Measurements from ENCODE around the gene TAS2R43.

Gene TAS2R43

GRCh38 chr12:11136075-11136474 lies 44.0 kb upstream of the TAS2R43 start (continued):
- TF ChIP-seq ZSCAN4 (tag by site-specific recombination; IDR thresholded peaks at IDR 0.05): no peak

- H3K27ac ChIP-seq (ENCODE audit: extremely low read depth, low read depth, low read length): no peak within 1 kb of the TSS
- H3K4me1 ChIP-seq (ENCODE audit: control insufficient read depth, insufficient read depth, low read length): peaks cover 2% of the 10 kb centered on the region; the same call in 1 of the 2 replicates
- no peaks in the 10 kb centered on the region for H3K9me3 ChIP-seq (ENCODE audit: control insufficient read depth, insufficient read depth, low read depth, low read length)
- TF ChIP-seq, protein P1, sequence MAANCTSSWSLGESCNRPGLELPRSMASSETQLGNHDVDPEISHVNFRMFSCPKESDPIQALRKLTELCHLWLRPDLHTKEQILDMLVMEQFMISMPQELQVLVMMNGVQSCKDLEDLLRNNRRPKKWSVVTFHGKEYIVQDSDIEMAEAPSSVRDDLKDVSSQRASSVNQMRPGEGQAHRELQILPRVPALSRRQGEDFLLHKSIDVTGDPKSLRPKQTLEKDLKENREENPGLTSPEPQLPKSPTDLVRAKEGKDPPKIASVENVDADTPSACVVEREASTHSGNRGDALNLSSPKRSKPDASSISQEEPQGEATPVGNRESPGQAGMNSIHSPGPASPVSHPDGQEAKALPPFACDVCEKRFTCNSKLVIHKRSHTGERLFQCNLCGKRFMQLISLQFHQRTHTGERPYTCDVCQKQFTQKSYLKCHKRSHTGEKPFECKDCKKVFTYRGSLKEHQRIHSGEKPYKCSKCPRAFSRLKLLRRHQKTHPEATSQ (tag by site-specific recombination; IDR thresholded peaks at IDR 0.05): no peak
- TF ChIP-seq ZNF580 (tag by site-specific recombination; IDR thresholded peaks at IDR 0.05) (no peak), ZNF514 (tag by site-specific recombination; IDR thresholded peaks at IDR 0.05) (no peak), ZNF660 (tag by site-specific recombination; IDR thresholded peaks at IDR 0.05) (no peak), ZNF324 (tag by site-specific recombination; IDR thresholded peaks at IDR 0.05) (no peak), ZNF549 (tag by site-specific recombination; IDR thresholded peaks at IDR 0.05) (no peak), ZNF473 (tag by site-specific recombination; IDR thresholded peaks at IDR 0.05) (no peak), CTCF (tag by site-specific recombination; IDR thresholded peaks at IDR 0.05) (no peak)
- TF ChIP-seq, protein P2, sequence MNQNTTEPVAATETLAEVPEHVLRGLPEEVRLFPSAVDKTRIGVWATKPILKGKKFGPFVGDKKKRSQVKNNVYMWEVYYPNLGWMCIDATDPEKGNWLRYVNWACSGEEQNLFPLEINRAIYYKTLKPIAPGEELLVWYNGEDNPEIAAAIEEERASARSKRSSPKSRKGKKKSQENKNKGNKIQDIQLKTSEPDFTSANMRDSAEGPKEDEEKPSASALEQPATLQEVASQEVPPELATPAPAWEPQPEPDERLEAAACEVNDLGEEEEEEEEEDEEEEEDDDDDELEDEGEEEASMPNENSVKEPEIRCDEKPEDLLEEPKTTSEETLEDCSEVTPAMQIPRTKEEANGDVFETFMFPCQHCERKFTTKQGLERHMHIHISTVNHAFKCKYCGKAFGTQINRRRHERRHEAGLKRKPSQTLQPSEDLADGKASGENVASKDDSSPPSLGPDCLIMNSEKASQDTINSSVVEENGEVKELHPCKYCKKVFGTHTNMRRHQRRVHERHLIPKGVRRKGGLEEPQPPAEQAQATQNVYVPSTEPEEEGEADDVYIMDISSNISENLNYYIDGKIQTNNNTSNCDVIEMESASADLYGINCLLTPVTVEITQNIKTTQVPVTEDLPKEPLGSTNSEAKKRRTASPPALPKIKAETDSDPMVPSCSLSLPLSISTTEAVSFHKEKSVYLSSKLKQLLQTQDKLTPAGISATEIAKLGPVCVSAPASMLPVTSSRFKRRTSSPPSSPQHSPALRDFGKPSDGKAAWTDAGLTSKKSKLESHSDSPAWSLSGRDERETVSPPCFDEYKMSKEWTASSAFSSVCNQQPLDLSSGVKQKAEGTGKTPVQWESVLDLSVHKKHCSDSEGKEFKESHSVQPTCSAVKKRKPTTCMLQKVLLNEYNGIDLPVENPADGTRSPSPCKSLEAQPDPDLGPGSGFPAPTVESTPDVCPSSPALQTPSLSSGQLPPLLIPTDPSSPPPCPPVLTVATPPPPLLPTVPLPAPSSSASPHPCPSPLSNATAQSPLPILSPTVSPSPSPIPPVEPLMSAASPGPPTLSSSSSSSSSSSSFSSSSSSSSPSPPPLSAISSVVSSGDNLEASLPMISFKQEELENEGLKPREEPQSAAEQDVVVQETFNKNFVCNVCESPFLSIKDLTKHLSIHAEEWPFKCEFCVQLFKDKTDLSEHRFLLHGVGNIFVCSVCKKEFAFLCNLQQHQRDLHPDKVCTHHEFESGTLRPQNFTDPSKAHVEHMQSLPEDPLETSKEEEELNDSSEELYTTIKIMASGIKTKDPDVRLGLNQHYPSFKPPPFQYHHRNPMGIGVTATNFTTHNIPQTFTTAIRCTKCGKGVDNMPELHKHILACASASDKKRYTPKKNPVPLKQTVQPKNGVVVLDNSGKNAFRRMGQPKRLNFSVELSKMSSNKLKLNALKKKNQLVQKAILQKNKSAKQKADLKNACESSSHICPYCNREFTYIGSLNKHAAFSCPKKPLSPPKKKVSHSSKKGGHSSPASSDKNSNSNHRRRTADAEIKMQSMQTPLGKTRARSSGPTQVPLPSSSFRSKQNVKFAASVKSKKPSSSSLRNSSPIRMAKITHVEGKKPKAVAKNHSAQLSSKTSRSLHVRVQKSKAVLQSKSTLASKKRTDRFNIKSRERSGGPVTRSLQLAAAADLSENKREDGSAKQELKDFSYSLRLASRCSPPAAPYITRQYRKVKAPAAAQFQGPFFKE (tag by site-specific recombination; IDR thresholded peaks at IDR 0.05; ENCODE audit: borderline replicate concordance): no peak
- H3K4me3 ChIP-seq (ENCODE audit: low read depth, low read length): no peak within 1 kb of the TSS
- POLR2A ChIA-PET: no interaction called here
- CTCF ChIA-PET: no interaction called here
- no peaks in the 10 kb centered on the region for H3K36me3 ChIP-seq (ENCODE audit: control insufficient read depth in 2 of 2, insufficient read depth in 1 of 2, low read length in 2 of 2)
These were observed 42.2 kb upstream of the TAS2R43 start, which contains the start of gene TAS2R30 for GRCh38 chr12:11134305-11134704. Gene TAS2R30 (minus strand): TSS chr12:11134644. CDS start chr12:11134244, 400 bp downstream.

DNA sequence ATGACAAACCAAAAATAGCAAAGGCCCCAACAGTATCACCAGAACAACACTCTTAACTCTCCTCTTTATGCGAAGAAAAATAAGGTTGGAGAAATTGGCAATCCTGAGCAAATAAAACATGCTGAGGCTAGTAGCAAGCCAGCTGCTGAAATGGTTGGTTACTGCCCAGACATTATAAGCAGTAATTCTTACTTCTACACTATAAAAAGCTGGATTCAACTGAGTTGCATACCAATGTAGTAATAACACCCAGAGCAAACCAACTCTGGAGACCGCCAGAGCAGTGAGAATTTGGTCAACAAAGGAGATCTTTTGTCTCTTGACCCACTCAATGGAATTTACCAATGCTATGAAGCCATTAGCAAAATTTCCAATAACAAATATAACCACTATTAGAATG lies 41.7 kb upstream of the TAS2R43 start:
- H3K4me3 ChIP-seq (ENCODE audit: low read depth, low read length): no peak overlapping the region
- no peaks in the 10 kb centered on the region for H3K36me3 ChIP-seq (ENCODE audit: control insufficient read depth in 2 of 2, insufficient read depth in 1 of 2, low read length in 2 of 2)
- ChIA-PET CTCF (no interaction called here), POLR2A (no interaction called here)
- no peak overlapping the region for H3K27ac ChIP-seq (ENCODE audit: extremely low read depth, low read depth, low read length)
- peaks cover 2% of the 10 kb centered on the region; the same call in 1 of the 2 replicates for H3K4me1 ChIP-seq (ENCODE audit: control insufficient read depth, insufficient read depth, low read length)
- no peaks in the 10 kb centered on the region for H3K9me3 ChIP-seq (ENCODE audit: control insufficient read depth, insufficient read depth, low read depth, low read length)
- no peak for TF ChIP-seq ZNF600 (tag by site-specific recombination; IDR thresholded peaks at IDR 0.05)
- TF ChIP-seq ZNF2 (tag by site-specific recombination; IDR thresholded peaks at IDR 0.05): no peak
- no peak for TF ChIP-seq ZNF580 (tag by site-specific recombination; IDR thresholded peaks at IDR 0.05)
- TF ChIP-seq, protein P3, sequence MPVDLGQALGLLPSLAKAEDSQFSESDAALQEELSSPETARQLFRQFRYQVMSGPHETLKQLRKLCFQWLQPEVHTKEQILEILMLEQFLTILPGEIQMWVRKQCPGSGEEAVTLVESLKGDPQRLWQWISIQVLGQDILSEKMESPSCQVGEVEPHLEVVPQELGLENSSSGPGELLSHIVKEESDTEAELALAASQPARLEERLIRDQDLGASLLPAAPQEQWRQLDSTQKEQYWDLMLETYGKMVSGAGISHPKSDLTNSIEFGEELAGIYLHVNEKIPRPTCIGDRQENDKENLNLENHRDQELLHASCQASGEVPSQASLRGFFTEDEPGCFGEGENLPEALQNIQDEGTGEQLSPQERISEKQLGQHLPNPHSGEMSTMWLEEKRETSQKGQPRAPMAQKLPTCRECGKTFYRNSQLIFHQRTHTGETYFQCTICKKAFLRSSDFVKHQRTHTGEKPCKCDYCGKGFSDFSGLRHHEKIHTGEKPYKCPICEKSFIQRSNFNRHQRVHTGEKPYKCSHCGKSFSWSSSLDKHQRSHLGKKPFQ (tag by site-specific recombination; IDR thresholded peaks at IDR 0.05): no peak
- no peak for TF ChIP-seq FEZF1 (tag by site-specific recombination; IDR thresholded peaks at IDR 0.05)
- no peak for TF ChIP-seq GLIS1 (tag by site-specific recombination; IDR thresholded peaks at IDR 0.05)
- TF ChIP-seq ZNF112 (tag by site-specific recombination; IDR thresholded peaks at IDR 0.05): no peak
- no peak for TF ChIP-seq ZNF274 (IDR thresholded peaks at IDR 0.05; ENCODE audit: low read length)
- no peak for TF ChIP-seq ZNF274 (tag by site-specific recombination; IDR thresholded peaks at IDR 0.05; ENCODE audit: borderline replicate concordance)
- no peak for TF ChIP-seq ZNF488 (tag by site-specific recombination; IDR thresholded peaks at IDR 0.05)

Data from HEK293 (cell line).